Gastrocnemius medialis (tissue), 4 donors: ENCODE measurements around the gene PRSS16. TPM values are rescaled to one million over a fixed set of nuclear protein-coding genes. Genes with fewer than 3 reads are reported as not detected.

Source experiments
- ATAC-seq, 2 donors: fragments of 150-250 bp; one replicate each; pipeline ENCODE4 v1.9.1; 2016
- DNase-seq, 2 donors: peaks; one replicate each; pipeline ENCODE4 v3.0.0-alpha.2; 2019
- H3K27ac ChIP-seq, 4 donors: fragments of 200-600 bp; sonication (generic); 1 replicate in 1 of 4; 2 replicates in 3 of 4; pipeline ENCODE4 v1.5.1; 2016 to 2018; ENCODE audit warnings: mild to moderate bottlenecking in 2 of 4, moderate library complexity in 1 of 4
- H3K27me3 ChIP-seq, 3 donors: fragments of 200-600 bp; sonication (generic) in 2 of 3; 1 replicate in 1 of 3; 2 replicates in 2 of 3; pipeline versions ENCODE4 v1.5.1 to v1.6.0; 2016 to 2019; ENCODE audit warnings: mild to moderate bottlenecking in 1 of 3, moderate library complexity in 1 of 3
- H3K36me3 ChIP-seq, 2 donors: fragments of 200-600 bp; sonication (generic) in 1 of 2; one replicate each; pipeline ENCODE4 v1.5.1; 2017 to 2018
- H3K4me1 ChIP-seq, 2 donors: fragments of 200-600 bp; sonication (generic) in 1 of 2; one replicate each; pipeline ENCODE4 v1.5.1; 2016 to 2017; ENCODE audit warnings: mild to moderate bottlenecking in 2 of 2
- H3K4me3 ChIP-seq, 4 donors: fragments of 200-600 bp; sonication (generic) in 3 of 4; 1 replicate in 1 of 4; 2 replicates in 3 of 4; pipeline ENCODE4 v1.5.1; 2016 to 2019; ENCODE audit warnings: mild to moderate bottlenecking in 2 of 4
- H3K9me3 ChIP-seq, 3 donors: fragments of 200-600 bp; sonication (generic) in 2 of 3; 1 replicate in 1 of 3; 2 replicates in 2 of 3; pipeline ENCODE4 v1.5.1; 2016 to 2019
- CTCF ChIP-seq, 5 experiments: fragments of 450-650 bp in 3 of 5; fragments of 200-600 bp in 2 of 5; sonication (generic) in 2 of 5; IDR thresholded peaks in 4 of 5; conservative IDR thresholded peaks in 1 of 5; 1 replicate in 4 of 5; 2 replicates in 1 of 5; pipeline ENCODE4 v1.5.1; 2016 to 2019; ENCODE audit warnings: antibody characterized with exemption in 5 of 5, mild to moderate bottlenecking in 3 of 5, moderate library complexity in 3 of 5
- POLR2A ChIP-seq, 2 donors: fragments of 450-650 bp; IDR thresholded peaks; one replicate each; pipeline ENCODE4 v1.6.1; 2017; ENCODE audit warnings: antibody characterized with exemption in 2 of 2, mild to moderate bottlenecking in 2 of 2, moderate library complexity in 2 of 2
- in situ Hi-C, 4 donors: fragments of 200-750 bp; cut with MboI; loops; one replicate each; pipeline versions ENCODE4 v1.15.0 to v1.8.0; 2017; ENCODE audit warnings: low sequenced_read_pairs in 4 of 4
- intact Hi-C: fragments of 100-400 bp; cut with DNase I; formaldehyde crosslinking; loops from one replicate; pipeline ENCODE4 v1.15.1; 2023; ENCODE audit warnings: low total_unique reads
- total RNA-seq, 4 donors: library from RNA; depleted of rRNA; stranded (reverse); fragments of >200 nt; gene quantifications; one replicate each; pipeline versions ENCODE4 v1.1.0 to v1.2.3, GENCODE V29; 2016

The PRSS16 gene
- total RNA-seq, 4 donors from 2014 or later = not detected

- H3K4me3 ChIP-seq = no peak overlapping the region
- intact Hi-C loops (no loop called here), in situ Hi-C loops (no loop called here)
- H3K9me3 ChIP-seq = no peaks in the 10 kb centered on the region
- ATAC-seq = no peak
- H3K36me3 ChIP-seq = no peaks in the 10 kb centered on the region
- no peak for TF ChIP-seq CTCF (IDR thresholded peaks at IDR 0.05 in 4 of 5, conservative IDR thresholded peaks at IDR 0.05 in 1 of 5)
- TF ChIP-seq POLR2A (IDR thresholded peaks at IDR 0.05) = no peak
- H3K27ac ChIP-seq = no peak overlapping the region
- H3K27me3 ChIP-seq = peaks cover 0 to 46% (median 18%) of the 10 kb centered on the region in 3 donors
- H3K4me1 ChIP-seq = no peaks in the 10 kb centered on the region
- DNase-seq = no peak
Measured at GRCh38 chr6:27268803-27269202, 21.3 kb downstream of the PRSS16 start.

- H3K27me3 ChIP-seq = peaks cover 34 to 60% (median 46%) of the 10 kb centered on the region in 3 donors
- H3K4me1 ChIP-seq = no peaks in the 10 kb centered on the region
- no peak for ATAC-seq
- H3K9me3 ChIP-seq = peaks cover 0 to 5% (median 0%) of the 10 kb centered on the region in 3 donors
- in situ Hi-C loops = no loop called here
- TF ChIP-seq POLR2A (IDR thresholded peaks at IDR 0.05) (no peak), CTCF (IDR thresholded peaks at IDR 0.05 in 4 of 5, conservative IDR thresholded peaks at IDR 0.05 in 1 of 5) (no peak)
- intact Hi-C loops = no loop called here
- no peak overlapping the region for H3K27ac ChIP-seq
- no peaks in the 10 kb centered on the region for H3K36me3 ChIP-seq
- H3K4me3 ChIP-seq = no peak overlapping the region
- no peak for DNase-seq
Measured at GRCh38 chr6:27273783-27274182, 26.3 kb downstream of the PRSS16 start.

GRCh38 chr6:27275025-27275956 is 27.8 kb downstream of the PRSS16 start:
- in situ Hi-C loops = no loop called here
- Histone ChIP-seq H3K4me1 (no peaks in the 10 kb centered on the region), H3K36me3 (no peaks in the 10 kb centered on the region), H3K27ac (no peak overlapping the region), H3K27me3 (peaks cover 48 to 68% (median 56%) of the 10 kb centered on the region in 3 donors), H3K9me3 (peaks cover 0 to 5% (median 0%) of the 10 kb centered on the region in 3 donors), H3K4me3 (no peak overlapping the region)
- ATAC-seq (no peak), DNase-seq (no peak)
- intact Hi-C loops = no loop called here
- TF ChIP-seq POLR2A (IDR thresholded peaks at IDR 0.05) (no peak), CTCF (IDR thresholded peaks at IDR 0.05 in 4 of 5, conservative IDR thresholded peaks at IDR 0.05 in 1 of 5) (no peak)

GRCh38 chr6:27279513-27280063 is 32.1 kb downstream of the PRSS16 start:
- Histone ChIP-seq H3K27ac (no peak overlapping the region), H3K4me1 (no peaks in the 10 kb centered on the region), H3K4me3 (peak overlapping the region in 1 of 4 donors; percentile 9), H3K36me3 (no peaks in the 10 kb centered on the region), H3K27me3 (peaks cover 78 to 92% (median 83%) of the 10 kb centered on the region in 3 donors), H3K9me3 (peaks cover 0 to 5% (median 0%) of the 10 kb centered on the region in 3 donors)
- TF ChIP-seq CTCF (IDR thresholded peaks at IDR 0.05 in 4 of 5, conservative IDR thresholded peaks at IDR 0.05 in 1 of 5) (no peak), POLR2A (IDR thresholded peaks at IDR 0.05) (no peak)
- no peak for ATAC-seq
- no peak for DNase-seq
- intact Hi-C loops = no loop called here
- in situ Hi-C loops = no loop called here
